GM19324 (cell line): ENCODE measurements around the gene OGFOD1.

Source experiments
- ATAC-seq: cut with Tn5 transposase; IDR thresholded peaks from one replicate; pipeline ENCODE4 v1.9.1; 2021; ENCODE audit warnings: mild to moderate bottlenecking, moderate library complexity; ENCODE audit not compliant: unreplicated experiment, low FRiP score

The OGFOD1 gene

GRCh38 chr16:56519459-56520250, 68.3 kb downstream of the OGFOD1 start, which contains the start of gene BBS2:
TSS of gene BBS2 (minus strand) at chr16:56520024. CDS start at chr16:56519862, 162 bp downstream.
- peak; percentile 97 for ATAC-seq

GRCh38 chr16:56520251-56520577, 68.9 kb downstream of the OGFOD1 start:
- no peak for ATAC-seq

DNA sequence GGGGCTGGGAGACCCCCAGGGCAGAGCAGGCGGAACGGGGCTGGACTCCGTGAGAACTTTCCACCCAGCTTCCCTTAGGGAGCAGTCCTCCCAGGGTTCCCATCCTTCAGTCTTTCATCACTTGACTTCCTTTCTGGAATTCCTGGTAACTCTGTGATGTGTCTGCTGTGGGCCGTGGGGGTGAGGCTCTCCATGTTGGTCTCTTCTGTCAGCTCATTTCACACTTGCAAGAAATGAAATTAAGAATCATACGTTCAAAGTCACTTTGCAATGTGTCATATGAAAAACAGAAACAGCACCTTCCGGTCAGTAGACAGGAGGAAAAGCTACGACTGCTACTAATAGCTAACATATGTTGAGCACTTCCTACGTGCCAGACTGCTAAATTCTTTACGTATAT, 73.9 kb downstream of the OGFOD1 start:
- no peak for ATAC-seq
